ENCODE measurements around the gene TMEM184C. TPM values are rescaled to one million over a fixed set of nuclear protein-coding genes. Genes with fewer than 3 reads are reported as not detected.

TMEM184C gene
- total RNA-seq (32.6 and 34.3 TPM in 2 replicates), polyA plus RNA-seq (23.7 and 30.6 TPM in 2 replicates), polyA minus RNA-seq (ENCODE audit: low replicate concordance) (13.6 and 21.0 TPM in 2 replicates)
- 20.5 and 24.8 TPM in 2 replicates for polyA plus RNA-seq (2012)

- Histone ChIP-seq H3K79me2 (ENCODE audit: control insufficient read depth, insufficient read depth, low read length) (peaks cover 22% of the 10 kb centered on the region), H3K9ac (ENCODE audit: insufficient read depth, low read length) (peak within 1 kb of the TSS; percentile 76), H3K4me3 (replicated peaks in 1 of 4; ENCODE audit: control extremely low read depth in 1 of 4, insufficient read depth in 1 of 4, low read depth in 3 of 4, low read length in 4 of 4) (peak within 1 kb of the TSS; percentile 75 to 99 (median 87)), H3K4me1 (ENCODE audit: control insufficient read depth, extremely low read depth, insufficient read depth, low read length) (no peaks in the 10 kb centered on the region), H3K36me3 (ENCODE audit: control insufficient read depth, insufficient read depth, low read length) (no peaks in the 10 kb centered on the region), H3K27ac (ENCODE audit: insufficient read depth, low read length) (peak within 1 kb of the TSS; percentile 79), H3K27me3 (ENCODE audit: control insufficient read depth, insufficient read depth, low read length) (no peaks in the 10 kb centered on the region), H3K4me2 (ENCODE audit: extremely low read depth, insufficient read depth, low read length) (peak within 1 kb of the TSS; percentile 87), H2AFZ (ENCODE audit: low read length) (peak within 1 kb of the TSS; percentile 96), H3K9me3 (ENCODE audit: control insufficient read depth, insufficient read depth, low read depth, low read length) (no peaks in the 10 kb centered on the region), H4K20me1 (ENCODE audit: control insufficient read depth, extremely low read depth, insufficient read depth, low read length) (no peaks in the 10 kb centered on the region)
- TF ChIP-seq CTCF (conservative IDR thresholded peaks at IDR 0.05 in 1 of 2, IDR thresholded peaks at IDR 0.05 in 1 of 2; ENCODE audit: low read depth in 1 of 2, low read length in 2 of 2) (peak; percentile 13 to 15), EZH2 (IDR thresholded peaks at IDR 0.05; ENCODE audit: low read length, missing control alignments) (no peak)
- DNase-seq (ENCODE audit: low read depth in 2 of 2), result peak; percentile 93 to 94
Measured at GRCh38 chr4:147617173-147617840, at the start of gene TMEM184C. TSS of gene TMEM184C (plus strand) at chr4:147617397. CDS start at chr4:147617957, 560 bp downstream.

- TF ChIP-seq CTCF (conservative IDR thresholded peaks at IDR 0.05 in 1 of 2, IDR thresholded peaks at IDR 0.05 in 1 of 2; ENCODE audit: low read depth in 1 of 2, low read length in 2 of 2) (peak; percentile 33 to 34), EZH2 (IDR thresholded peaks at IDR 0.05; ENCODE audit: low read length, missing control alignments) (no peak)
- DNase-seq (ENCODE audit: low read depth in 2 of 2), result peak; percentile 39 to 65
- Histone ChIP-seq H3K36me3 (ENCODE audit: control insufficient read depth, insufficient read depth, low read length) (no peaks in the 10 kb centered on the region), H4K20me1 (ENCODE audit: control insufficient read depth, extremely low read depth, insufficient read depth, low read length) (no peaks in the 10 kb centered on the region), H3K27me3 (ENCODE audit: control insufficient read depth, insufficient read depth, low read length) (no peaks in the 10 kb centered on the region), H3K9me3 (ENCODE audit: control insufficient read depth, insufficient read depth, low read depth, low read length) (no peaks in the 10 kb centered on the region), H3K9ac (ENCODE audit: insufficient read depth, low read length) (no peak overlapping the region), H3K79me2 (ENCODE audit: control insufficient read depth, insufficient read depth, low read length) (no peaks in the 10 kb centered on the region), H3K4me3 (replicated peaks in 1 of 4; ENCODE audit: control extremely low read depth in 1 of 4, insufficient read depth in 1 of 4, low read depth in 3 of 4, low read length in 4 of 4) (no peak overlapping the region), H2AFZ (ENCODE audit: low read length) (no peak overlapping the region), H3K4me1 (ENCODE audit: control insufficient read depth, extremely low read depth, insufficient read depth, low read length) (no peaks in the 10 kb centered on the region), H3K27ac (ENCODE audit: insufficient read depth, low read length) (no peak overlapping the region), H3K4me2 (ENCODE audit: extremely low read depth, insufficient read depth, low read length) (no peak overlapping the region)
Measured at GRCh38 chr4:147570616-147571015, 46.6 kb upstream of the TMEM184C start.

- H3K27ac ChIP-seq (ENCODE audit: insufficient read depth, low read length), result no peak overlapping the region
- no peaks in the 10 kb centered on the region for H3K4me1 ChIP-seq (ENCODE audit: control insufficient read depth, extremely low read depth, insufficient read depth, low read length)
- H3K36me3 ChIP-seq (ENCODE audit: control insufficient read depth, insufficient read depth, low read length), result no peaks in the 10 kb centered on the region
- H3K4me3 ChIP-seq (replicated peaks in 1 of 4; ENCODE audit: control extremely low read depth in 1 of 4, insufficient read depth in 1 of 4, low read depth in 3 of 4, low read length in 4 of 4), result no peak overlapping the region
- H3K9me3 ChIP-seq (ENCODE audit: control insufficient read depth, insufficient read depth, low read depth, low read length), result no peaks in the 10 kb centered on the region
- H3K27me3 ChIP-seq (ENCODE audit: control insufficient read depth, insufficient read depth, low read length), result no peaks in the 10 kb centered on the region
- H3K9ac ChIP-seq (ENCODE audit: insufficient read depth, low read length), result no peak overlapping the region
- no peak overlapping the region for H3K4me2 ChIP-seq (ENCODE audit: extremely low read depth, insufficient read depth, low read length)
- no peak overlapping the region for H2AFZ ChIP-seq (ENCODE audit: low read length)
- DNase-seq (ENCODE audit: low read depth in 2 of 2), result peak in 1 of 2 donors; percentile 45
- TF ChIP-seq EZH2 (IDR thresholded peaks at IDR 0.05; ENCODE audit: low read length, missing control alignments) (no peak), CTCF (conservative IDR thresholded peaks at IDR 0.05 in 1 of 2, IDR thresholded peaks at IDR 0.05 in 1 of 2; ENCODE audit: low read depth in 1 of 2, low read length in 2 of 2) (no peak)
- H3K79me2 ChIP-seq (ENCODE audit: control insufficient read depth, insufficient read depth, low read length), result no peaks in the 10 kb centered on the region
- H4K20me1 ChIP-seq (ENCODE audit: control insufficient read depth, extremely low read depth, insufficient read depth, low read length), result no peaks in the 10 kb centered on the region
Measured at GRCh38 chr4:147571036-147571770, 46.0 kb upstream of the TMEM184C start.
